PC-9 (cell line): ENCODE results near the gene ITGA5.

Source experiments
- EZH2 ChIP-seq: fragments of 200-600 bp; sonication (generic); IDR thresholded peaks from 2 replicates; pipeline ENCODE4 v1.8.0; 2017; ENCODE audit warnings: antibody characterized with exemption, low read depth
- TF ChIP-seq, protein P1 (sequence below): fragments of 200-600 bp; sonication (generic); conservative IDR thresholded peaks from 2 replicates; pipeline ENCODE4 v1.6.1; 2017; ENCODE audit warnings: mixed run types, antibody characterized with exemption, mild to moderate bottlenecking, moderate library complexity

DNA sequence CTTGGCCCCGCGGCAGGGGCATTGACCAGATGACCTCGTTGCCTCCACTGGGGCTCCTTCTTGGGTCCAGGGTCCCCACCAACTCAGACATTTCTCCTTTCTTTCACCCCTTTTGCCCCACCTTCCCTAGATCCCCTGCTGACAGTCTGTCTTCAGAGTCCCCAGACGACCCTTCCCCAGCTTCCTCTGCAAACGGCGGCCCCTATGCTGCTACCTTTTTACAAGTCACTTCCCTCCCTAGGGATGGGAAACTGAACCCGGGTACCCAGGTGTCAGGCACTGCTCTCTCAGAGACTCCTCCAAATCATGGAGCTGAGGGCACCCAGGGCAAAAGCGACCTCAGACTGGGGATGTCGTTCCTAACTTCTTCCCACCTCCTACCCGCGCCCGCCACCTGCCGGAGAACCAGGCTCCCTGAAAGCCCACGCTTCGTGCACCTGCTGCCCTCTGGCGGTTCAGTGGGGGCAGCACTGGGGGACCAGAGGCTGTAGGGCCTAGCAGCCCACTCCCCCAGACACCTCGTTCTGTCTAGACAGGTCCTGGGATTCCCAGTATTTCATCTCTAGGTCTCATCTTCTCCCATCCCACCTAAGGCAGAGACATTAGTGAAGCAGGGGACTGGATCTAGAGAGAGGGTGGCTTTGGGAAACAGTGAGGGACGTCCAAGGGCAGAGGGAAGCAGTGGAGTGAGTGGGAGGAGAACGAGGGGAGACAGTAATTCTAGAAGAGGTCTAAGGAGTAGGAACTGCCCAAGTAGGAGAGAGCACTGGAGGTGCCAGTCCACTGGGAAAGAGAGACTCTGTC lies 39.5 kb downstream of the ITGA5 start:
- TF ChIP-seq, protein P1, sequence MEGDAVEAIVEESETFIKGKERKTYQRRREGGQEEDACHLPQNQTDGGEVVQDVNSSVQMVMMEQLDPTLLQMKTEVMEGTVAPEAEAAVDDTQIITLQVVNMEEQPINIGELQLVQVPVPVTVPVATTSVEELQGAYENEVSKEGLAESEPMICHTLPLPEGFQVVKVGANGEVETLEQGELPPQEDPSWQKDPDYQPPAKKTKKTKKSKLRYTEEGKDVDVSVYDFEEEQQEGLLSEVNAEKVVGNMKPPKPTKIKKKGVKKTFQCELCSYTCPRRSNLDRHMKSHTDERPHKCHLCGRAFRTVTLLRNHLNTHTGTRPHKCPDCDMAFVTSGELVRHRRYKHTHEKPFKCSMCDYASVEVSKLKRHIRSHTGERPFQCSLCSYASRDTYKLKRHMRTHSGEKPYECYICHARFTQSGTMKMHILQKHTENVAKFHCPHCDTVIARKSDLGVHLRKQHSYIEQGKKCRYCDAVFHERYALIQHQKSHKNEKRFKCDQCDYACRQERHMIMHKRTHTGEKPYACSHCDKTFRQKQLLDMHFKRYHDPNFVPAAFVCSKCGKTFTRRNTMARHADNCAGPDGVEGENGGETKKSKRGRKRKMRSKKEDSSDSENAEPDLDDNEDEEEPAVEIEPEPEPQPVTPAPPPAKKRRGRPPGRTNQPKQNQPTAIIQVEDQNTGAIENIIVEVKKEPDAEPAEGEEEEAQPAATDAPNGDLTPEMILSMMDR: peak; percentile 100
- TF ChIP-seq EZH2: no peak
